HepG2 (cell line): ENCODE measurements around the gene OPRL1. TPM values are rescaled to one million over a fixed set of nuclear protein-coding genes. Genes with fewer than 3 reads are reported as not detected.

Experiments used
- MTA1 ChIP-seq: sonication (generic); formaldehyde crosslinking; IDR thresholded peaks from 2 replicates; pipeline ENCODE4 v1.4.0; 2020; ENCODE audit warnings: missing genetic modification reagents, mild to moderate bottlenecking, borderline replicate concordance
- NR1H2 ChIP-seq: sonication (generic); formaldehyde crosslinking; IDR thresholded peaks from 2 replicates; pipeline ENCODE4 v1.8.1; 2022; ENCODE audit warnings: low read depth, missing genetic modification reagents, borderline replicate concordance
- POLR2G ChIP-seq: fragments of 200-400 bp; formaldehyde crosslinking; IDR thresholded peaks from 2 replicates; pipeline ENCODE4 v1.6.1; 2018; ENCODE audit warnings: mild to moderate bottlenecking, low read depth, low read length, moderate library complexity
- RXRA ChIP-seq: sonication (generic); formaldehyde crosslinking; IDR thresholded peaks from 2 replicates; pipeline ENCODE4 v1.5.1; 2020; ENCODE audit warnings: missing genetic modification reagents
- RXRB ChIP-seq: IDR thresholded peaks from 2 replicates; pipeline ENCODE4 v1.6.1; 2016; ENCODE audit warnings: borderline replicate concordance, missing genetic modification reagents, missing compliant biosample characterization
- SNAI1 ChIP-seq: sonication (generic); formaldehyde crosslinking; IDR thresholded peaks from 2 replicates; pipeline ENCODE4 v1.5.0; 2020; ENCODE audit warnings: mild to moderate bottlenecking, missing genetic modification reagents, borderline replicate concordance
- TARDBP ChIP-seq: sonication (generic); formaldehyde crosslinking; IDR thresholded peaks from 2 replicates; pipeline ENCODE4 v1.8.0; 2022; ENCODE audit warnings: mild to moderate bottlenecking, missing genetic modification reagents
- YEATS4 ChIP-seq: sonication (generic); formaldehyde crosslinking; IDR thresholded peaks from 2 replicates; pipeline ENCODE4 v1.4.0; 2020; ENCODE audit warnings: missing genetic modification reagents, borderline replicate concordance
- ZBTB42 ChIP-seq: sonication (generic); formaldehyde crosslinking; IDR thresholded peaks from 2 replicates; pipeline ENCODE4 v1.5.0; 2020; ENCODE audit warnings: mild to moderate bottlenecking, missing genetic modification reagents
- ZC3H13 ChIP-seq: sonication (generic); formaldehyde crosslinking; IDR thresholded peaks from 2 replicates; pipeline ENCODE4 v1.8.1; 2023; ENCODE audit warnings: mild to moderate bottlenecking, missing genetic modification reagents, moderate library complexity
- ZFY ChIP-seq: sonication (generic); formaldehyde crosslinking; IDR thresholded peaks from 2 replicates; pipeline ENCODE4 v1.4.0; 2020; ENCODE audit warnings: missing genetic modification reagents
- ZNF367 ChIP-seq: sonication (generic); formaldehyde crosslinking; IDR thresholded peaks from 2 replicates; pipeline ENCODE4 v1.4.0; 2020; ENCODE audit warnings: missing genetic modification reagents, borderline replicate concordance
- ZNF546 ChIP-seq: sonication (generic); formaldehyde crosslinking; conservative IDR thresholded peaks from 2 replicates; pipeline ENCODE4 v1.8.1; 2023; ENCODE audit warnings: mild to moderate bottlenecking, missing genetic modification reagents
- ZNF598 ChIP-seq: sonication (generic); formaldehyde crosslinking; IDR thresholded peaks from 2 replicates; pipeline ENCODE4 v1.5.1; 2020; ENCODE audit warnings: mild to moderate bottlenecking, missing genetic modification reagents, borderline replicate concordance
- ZNF761 ChIP-seq: sonication (generic); formaldehyde crosslinking; conservative IDR thresholded peaks from 2 replicates; pipeline ENCODE4 v1.4.0; 2020; ENCODE audit warnings: mild to moderate bottlenecking, missing genetic modification reagents
- polyA plus RNA-seq, 8 experiments: library from polyadenylated mRNA; depleted of rRNA in 3 of 8; stranded (reverse) in 7 of 8; unstranded in 1 of 8; fragments of >200 nt; fragmentation: Illumina TruSeq in 4 of 8; extraction: Trizol in 4 of 8; gene quantifications; 2 replicates each; pipeline versions ENCODE4 v1.2.1 to v1.2.3, GENCODE V29; 2011 to 2016; ENCODE audit warnings: low read depth in 4 of 8, missing spikeins in 1 of 8, mixed read lengths in 1 of 8; ENCODE audit not compliant: insufficient read depth in 1 of 8
- total RNA-seq, 5 experiments: library from RNA; depleted of rRNA; stranded (reverse); fragments of >200 nt; fragmentation: Illumina TruSeq; extraction: Trizol; gene quantifications; 2 replicates each; pipeline ENCODE4 v1.2.3, GENCODE V29; 2016; ENCODE audit warnings: low read depth in 1 of 5
- TF ChIP-seq, protein P1 (sequence below): sonication (generic); formaldehyde crosslinking; IDR thresholded peaks from 2 replicates; pipeline ENCODE4 v1.5.1; 2020; ENCODE audit warnings: missing genetic modification reagents, mild to moderate bottlenecking, borderline replicate concordance
- TF ChIP-seq, protein P2 (sequence below): sonication (generic); formaldehyde crosslinking; IDR thresholded peaks from 2 replicates; pipeline ENCODE4 v1.4.0; 2020; ENCODE audit warnings: missing genetic modification reagents
- TF ChIP-seq, protein P3 (sequence below): sonication (generic); formaldehyde crosslinking; IDR thresholded peaks from 2 replicates; pipeline ENCODE4 v1.8.0; 2023; ENCODE audit warnings: mild to moderate bottlenecking, missing genetic modification reagents
- TF ChIP-seq, protein P4 (sequence below): sonication (generic); formaldehyde crosslinking; IDR thresholded peaks from 2 replicates; pipeline ENCODE4 v1.9.0; 2022; ENCODE audit warnings: missing genetic modification reagents, mild to moderate bottlenecking, borderline replicate concordance

OPRL1 gene
- total and polyA plus RNA-seq, 2 of the 13 experiments (the other 11 are each of a cell fraction or from before 2014, with no cell fraction given): 0.35 to 0.71 TPM

DNA sequence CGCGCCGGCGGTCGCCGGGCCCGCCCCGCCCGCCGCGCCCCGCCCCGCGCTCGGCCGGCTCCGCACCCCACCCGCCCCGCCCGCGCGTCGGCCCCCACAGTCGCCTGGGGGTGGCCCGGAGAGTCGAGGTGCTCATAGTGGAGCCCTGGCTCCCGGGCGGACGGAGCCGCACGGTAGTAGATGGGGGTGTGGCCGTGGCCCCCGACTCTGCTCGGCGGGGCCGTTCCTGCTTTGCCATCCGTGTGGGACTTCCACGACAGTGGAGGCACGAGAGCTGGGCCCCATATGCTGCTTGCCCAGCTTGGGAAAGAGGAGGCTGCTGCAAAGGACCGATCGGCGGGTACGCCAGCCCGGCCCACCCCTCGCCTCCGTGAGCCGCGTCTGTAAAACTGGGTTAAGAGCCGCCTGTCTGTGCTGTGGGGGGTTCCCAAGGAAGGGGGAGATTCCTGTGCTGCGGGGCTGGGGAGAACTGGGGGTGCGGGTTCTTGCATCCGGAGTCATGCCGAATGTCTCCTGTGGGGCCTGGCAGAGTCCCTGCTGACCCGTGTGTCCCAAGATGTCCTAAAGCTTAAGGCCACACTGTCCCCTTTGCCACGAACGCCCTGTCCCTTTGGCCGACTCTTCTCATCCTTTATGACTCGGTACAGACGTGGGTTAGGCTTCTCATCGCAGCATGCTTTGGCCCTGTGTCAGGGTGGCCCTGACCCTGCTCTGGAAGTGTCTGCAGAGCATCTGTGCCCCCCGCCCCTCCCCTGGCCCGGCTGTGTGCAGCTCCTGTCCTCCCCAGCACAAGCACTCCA, at the start of gene OPRL1 (continued):
- TF ChIP-seq, protein P1, sequence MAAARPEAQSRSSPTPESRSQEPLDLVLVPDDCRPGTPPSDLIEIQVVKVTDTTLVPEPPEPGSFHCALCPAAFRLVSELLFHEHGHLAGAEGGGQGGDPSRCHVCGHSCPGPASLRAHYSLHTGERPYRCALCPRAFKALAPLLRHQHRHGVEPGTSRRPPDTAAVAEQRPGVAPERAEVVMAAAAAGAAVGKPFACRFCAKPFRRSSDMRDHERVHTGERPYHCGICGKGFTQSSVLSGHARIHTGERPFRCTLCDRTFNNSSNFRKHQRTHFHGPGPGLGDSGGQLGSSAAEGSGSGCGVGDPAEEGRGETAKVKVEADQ (CRISPR knock-in tag): peak; percentile 44; the same call in 1 of the 2 replicates
- TF ChIP-seq RXRA (CRISPR knock-in tag) (peak; percentile 51; the same call in 1 of the 2 replicates), NR1H2 (CRISPR knock-in tag) (0 out of 2 replicates have a peak, but pooled peaks have one; percentile 51), ZBTB42 (CRISPR knock-in tag) (peak; percentile 62; the same call in 1 of the 2 replicates), POLR2G (peak; percentile 56; the same call in 1 of the 2 replicates), MTA1 (peak; percentile 62; the same call in 1 of the 2 replicates), SNAI1 (CRISPR knock-in tag) (no peak), YEATS4 (CRISPR knock-in tag) (peak; percentile 18; the same call in 1 of the 2 replicates), ZNF761 (CRISPR knock-in tag) (peak; percentile 50; the same call in 1 of the 2 replicates), ZNF598 (peak; percentile 95; the same call in 1 of the 2 replicates), ZNF546 (CRISPR knock-in tag) (no peak; the same call in 1 of the 2 replicates), TARDBP (CRISPR knock-in tag) (peak; percentile 50; the same call in 1 of the 2 replicates), ZC3H13 (no peak), ZNF367 (CRISPR knock-in tag) (no peak), ZFY (peak; percentile 39; the same call in 1 of the 2 replicates), RXRB (0 out of 2 replicates have a peak, but pooled peaks have one; percentile 6)
- TF ChIP-seq, protein P2, sequence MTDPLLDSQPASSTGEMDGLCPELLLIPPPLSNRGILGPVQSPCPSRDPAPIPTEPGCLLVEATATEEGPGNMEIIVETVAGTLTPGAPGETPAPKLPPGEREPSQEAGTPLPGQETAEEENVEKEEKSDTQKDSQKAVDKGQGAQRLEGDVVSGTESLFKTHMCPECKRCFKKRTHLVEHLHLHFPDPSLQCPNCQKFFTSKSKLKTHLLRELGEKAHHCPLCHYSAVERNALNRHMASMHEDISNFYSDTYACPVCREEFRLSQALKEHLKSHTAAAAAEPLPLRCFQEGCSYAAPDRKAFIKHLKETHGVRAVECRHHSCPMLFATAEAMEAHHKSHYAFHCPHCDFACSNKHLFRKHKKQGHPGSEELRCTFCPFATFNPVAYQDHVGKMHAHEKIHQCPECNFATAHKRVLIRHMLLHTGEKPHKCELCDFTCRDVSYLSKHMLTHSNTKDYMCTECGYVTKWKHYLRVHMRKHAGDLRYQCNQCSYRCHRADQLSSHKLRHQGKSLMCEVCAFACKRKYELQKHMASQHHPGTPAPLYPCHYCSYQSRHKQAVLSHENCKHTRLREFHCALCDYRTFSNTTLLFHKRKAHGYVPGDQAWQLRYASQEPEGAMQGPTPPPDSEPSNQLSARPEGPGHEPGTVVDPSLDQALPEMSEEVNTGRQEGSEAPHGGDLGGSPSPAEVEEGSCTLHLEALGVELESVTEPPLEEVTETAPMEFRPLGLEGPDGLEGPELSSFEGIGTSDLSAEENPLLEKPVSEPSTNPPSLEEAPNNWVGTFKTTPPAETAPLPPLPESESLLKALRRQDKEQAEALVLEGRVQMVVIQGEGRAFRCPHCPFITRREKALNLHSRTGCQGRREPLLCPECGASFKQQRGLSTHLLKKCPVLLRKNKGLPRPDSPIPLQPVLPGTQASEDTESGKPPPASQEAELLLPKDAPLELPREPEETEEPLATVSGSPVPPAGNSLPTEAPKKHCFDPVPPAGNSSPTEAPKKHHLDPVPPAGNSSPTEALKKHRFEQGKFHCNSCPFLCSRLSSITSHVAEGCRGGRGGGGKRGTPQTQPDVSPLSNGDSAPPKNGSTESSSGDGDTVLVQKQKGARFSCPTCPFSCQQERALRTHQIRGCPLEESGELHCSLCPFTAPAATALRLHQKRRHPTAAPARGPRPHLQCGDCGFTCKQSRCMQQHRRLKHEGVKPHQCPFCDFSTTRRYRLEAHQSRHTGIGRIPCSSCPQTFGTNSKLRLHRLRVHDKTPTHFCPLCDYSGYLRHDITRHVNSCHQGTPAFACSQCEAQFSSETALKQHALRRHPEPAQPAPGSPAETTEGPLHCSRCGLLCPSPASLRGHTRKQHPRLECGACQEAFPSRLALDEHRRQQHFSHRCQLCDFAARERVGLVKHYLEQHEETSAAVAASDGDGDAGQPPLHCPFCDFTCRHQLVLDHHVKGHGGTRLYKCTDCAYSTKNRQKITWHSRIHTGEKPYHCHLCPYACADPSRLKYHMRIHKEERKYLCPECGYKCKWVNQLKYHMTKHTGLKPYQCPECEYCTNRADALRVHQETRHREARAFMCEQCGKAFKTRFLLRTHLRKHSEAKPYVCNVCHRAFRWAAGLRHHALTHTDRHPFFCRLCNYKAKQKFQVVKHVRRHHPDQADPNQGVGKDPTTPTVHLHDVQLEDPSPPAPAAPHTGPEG (CRISPR knock-in tag): no peak
- TF ChIP-seq, protein P3, sequence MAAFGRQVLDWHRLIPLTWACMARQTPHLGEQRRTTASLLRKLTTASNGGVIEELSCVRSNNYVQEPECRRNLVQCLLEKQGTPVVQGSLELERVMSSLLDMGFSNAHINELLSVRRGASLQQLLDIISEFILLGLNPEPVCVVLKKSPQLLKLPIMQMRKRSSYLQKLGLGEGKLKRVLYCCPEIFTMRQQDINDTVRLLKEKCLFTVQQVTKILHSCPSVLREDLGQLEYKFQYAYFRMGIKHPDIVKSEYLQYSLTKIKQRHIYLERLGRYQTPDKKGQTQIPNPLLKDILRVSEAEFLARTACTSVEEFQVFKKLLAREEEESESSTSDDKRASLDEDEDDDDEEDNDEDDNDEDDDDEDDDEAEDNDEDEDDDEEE: 0 out of 2 replicates have a peak, but pooled peaks have one; percentile 30
- TF ChIP-seq, protein P4, sequence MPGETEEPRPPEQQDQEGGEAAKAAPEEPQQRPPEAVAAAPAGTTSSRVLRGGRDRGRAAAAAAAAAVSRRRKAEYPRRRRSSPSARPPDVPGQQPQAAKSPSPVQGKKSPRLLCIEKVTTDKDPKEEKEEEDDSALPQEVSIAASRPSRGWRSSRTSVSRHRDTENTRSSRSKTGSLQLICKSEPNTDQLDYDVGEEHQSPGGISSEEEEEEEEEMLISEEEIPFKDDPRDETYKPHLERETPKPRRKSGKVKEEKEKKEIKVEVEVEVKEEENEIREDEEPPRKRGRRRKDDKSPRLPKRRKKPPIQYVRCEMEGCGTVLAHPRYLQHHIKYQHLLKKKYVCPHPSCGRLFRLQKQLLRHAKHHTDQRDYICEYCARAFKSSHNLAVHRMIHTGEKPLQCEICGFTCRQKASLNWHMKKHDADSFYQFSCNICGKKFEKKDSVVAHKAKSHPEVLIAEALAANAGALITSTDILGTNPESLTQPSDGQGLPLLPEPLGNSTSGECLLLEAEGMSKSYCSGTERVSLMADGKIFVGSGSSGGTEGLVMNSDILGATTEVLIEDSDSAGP (CRISPR knock-in tag): 0 out of 2 replicates have a peak, but pooled peaks have one; percentile 24
